Gastrocnemius medialis (tissue), 4 donors: Measurements from ENCODE around the gene IGF1R. TPM values are rescaled to one million over a fixed set of nuclear protein-coding genes. Genes with fewer than 3 reads are reported as not detected.

Experiments
- ATAC-seq, 2 donors: fragments of 150-250 bp; one replicate each; pipeline ENCODE4 v1.9.1; 2016
- DNase-seq, 2 donors: peaks; one replicate each; pipeline ENCODE4 v3.0.0-alpha.2; 2019
- H3K27ac ChIP-seq, 4 donors: fragments of 200-600 bp; sonication (generic); 1 replicate in 1 of 4; 2 replicates in 3 of 4; pipeline ENCODE4 v1.5.1; 2016 to 2018; ENCODE audit warnings: mild to moderate bottlenecking in 2 of 4, moderate library complexity in 1 of 4
- H3K27me3 ChIP-seq, 3 donors: fragments of 200-600 bp; sonication (generic) in 2 of 3; 1 replicate in 1 of 3; 2 replicates in 2 of 3; pipeline versions ENCODE4 v1.5.1 to v1.6.0; 2016 to 2019; ENCODE audit warnings: mild to moderate bottlenecking in 1 of 3, moderate library complexity in 1 of 3
- H3K36me3 ChIP-seq, 2 donors: fragments of 200-600 bp; sonication (generic) in 1 of 2; one replicate each; pipeline ENCODE4 v1.5.1; 2017 to 2018
- H3K4me1 ChIP-seq, 2 donors: fragments of 200-600 bp; sonication (generic) in 1 of 2; one replicate each; pipeline ENCODE4 v1.5.1; 2016 to 2017; ENCODE audit warnings: mild to moderate bottlenecking in 2 of 2
- H3K4me3 ChIP-seq, 4 donors: fragments of 200-600 bp; sonication (generic) in 3 of 4; 1 replicate in 1 of 4; 2 replicates in 3 of 4; pipeline ENCODE4 v1.5.1; 2016 to 2019; ENCODE audit warnings: mild to moderate bottlenecking in 2 of 4
- H3K9me3 ChIP-seq, 3 donors: fragments of 200-600 bp; sonication (generic) in 2 of 3; 1 replicate in 1 of 3; 2 replicates in 2 of 3; pipeline ENCODE4 v1.5.1; 2016 to 2019
- CTCF ChIP-seq, 5 experiments: fragments of 450-650 bp in 3 of 5; fragments of 200-600 bp in 2 of 5; sonication (generic) in 2 of 5; IDR thresholded peaks in 4 of 5; conservative IDR thresholded peaks in 1 of 5; 1 replicate in 4 of 5; 2 replicates in 1 of 5; pipeline ENCODE4 v1.5.1; 2016 to 2019; ENCODE audit warnings: antibody characterized with exemption in 5 of 5, mild to moderate bottlenecking in 3 of 5, moderate library complexity in 3 of 5
- POLR2A ChIP-seq, 2 donors: fragments of 450-650 bp; IDR thresholded peaks; one replicate each; pipeline ENCODE4 v1.6.1; 2017; ENCODE audit warnings: antibody characterized with exemption in 2 of 2, mild to moderate bottlenecking in 2 of 2, moderate library complexity in 2 of 2
- in situ Hi-C, 4 donors: fragments of 200-750 bp; cut with MboI; loops; one replicate each; pipeline versions ENCODE4 v1.15.0 to v1.8.0; 2017; ENCODE audit warnings: low sequenced_read_pairs in 4 of 4
- intact Hi-C: fragments of 100-400 bp; cut with DNase I; formaldehyde crosslinking; loops from one replicate; pipeline ENCODE4 v1.15.1; 2023; ENCODE audit warnings: low total_unique reads
- total RNA-seq, 4 donors: library from RNA; depleted of rRNA; stranded (reverse); fragments of >200 nt; gene quantifications; one replicate each; pipeline versions ENCODE4 v1.1.0 to v1.2.3, GENCODE V29; 2016

Gene IGF1R
- total RNA-seq, 4 donors from 2014 or later = 10.1 to 50.4 (median 12.3) TPM

- no peak for DNase-seq
- no peak overlapping the region for H3K4me3 ChIP-seq
- H3K27me3 ChIP-seq = no peaks in the 10 kb centered on the region
- no peaks in the 10 kb centered on the region for H3K36me3 ChIP-seq
- intact Hi-C loops = no loop called here
- ATAC-seq = no peak
- no peaks in the 10 kb centered on the region for H3K9me3 ChIP-seq
- TF ChIP-seq POLR2A (IDR thresholded peaks at IDR 0.05) (no peak), CTCF (IDR thresholded peaks at IDR 0.05 in 4 of 5, conservative IDR thresholded peaks at IDR 0.05 in 1 of 5) (no peak)
- H3K4me1 ChIP-seq = peaks cover 25 to 29% of the 10 kb centered on the region in 2 donors
- H3K27ac ChIP-seq = no peak overlapping the region
- in situ Hi-C loops = loop anchor here in 1 of 4 donors (25.0 kb wide), 1 partner anchor 110 kb away; no protein-coding TSS in a partner anchor
Measured at GRCh38 chr15:98722209-98722608, 73.9 kb downstream of the IGF1R start.

GRCh38 chr15:98722645-98723044 lies 74.3 kb downstream of the IGF1R start:
- intact Hi-C loops (no loop called here), in situ Hi-C loops (loop anchor here in 1 of 4 donors (25.0 kb wide), 1 partner anchor 110 kb away; no protein-coding TSS in a partner anchor)
- TF ChIP-seq CTCF (IDR thresholded peaks at IDR 0.05 in 4 of 5, conservative IDR thresholded peaks at IDR 0.05 in 1 of 5) = no peak
- no peak for TF ChIP-seq POLR2A (IDR thresholded peaks at IDR 0.05)
- H3K27ac ChIP-seq = no peak overlapping the region
- no peak for DNase-seq
- no peak for ATAC-seq
- no peaks in the 10 kb centered on the region for H3K9me3 ChIP-seq
- H3K36me3 ChIP-seq = no peaks in the 10 kb centered on the region
- no peak overlapping the region for H3K4me3 ChIP-seq
- peaks cover 29 to 33% of the 10 kb centered on the region in 2 donors for H3K4me1 ChIP-seq
- no peaks in the 10 kb centered on the region for H3K27me3 ChIP-seq

- intact Hi-C loops (no loop called here), in situ Hi-C loops (loop anchor here in 1 of 4 donors (25.0 kb wide), 1 partner anchor 111 kb away; no protein-coding TSS in a partner anchor)
- Histone ChIP-seq H3K4me1 (peaks cover 27 to 35% of the 10 kb centered on the region in 2 donors), H3K27me3 (no peaks in the 10 kb centered on the region), H3K4me3 (no peak overlapping the region), H3K36me3 (no peaks in the 10 kb centered on the region), H3K9me3 (no peaks in the 10 kb centered on the region), H3K27ac (no peak overlapping the region)
- no peak for TF ChIP-seq CTCF (IDR thresholded peaks at IDR 0.05 in 4 of 5, conservative IDR thresholded peaks at IDR 0.05 in 1 of 5)
- TF ChIP-seq POLR2A (IDR thresholded peaks at IDR 0.05) = no peak
- no peak for DNase-seq
- ATAC-seq = no peak
Measured at GRCh38 chr15:98723195-98723594, 74.9 kb downstream of the IGF1R start.

- in situ Hi-C loops (loop anchor here in 1 of 4 donors (25.0 kb wide), 1 partner anchor 112 kb away; no protein-coding TSS in a partner anchor), intact Hi-C loops (no loop called here)
- DNase-seq = no peak
- Histone ChIP-seq H3K27me3 (no peaks in the 10 kb centered on the region), H3K27ac (no peak overlapping the region), H3K36me3 (no peaks in the 10 kb centered on the region), H3K9me3 (no peaks in the 10 kb centered on the region), H3K4me1 (peaks cover 25 to 35% of the 10 kb centered on the region in 2 donors), H3K4me3 (no peak overlapping the region)
- ATAC-seq = no peak
- no peak for TF ChIP-seq POLR2A (IDR thresholded peaks at IDR 0.05)
- TF ChIP-seq CTCF (IDR thresholded peaks at IDR 0.05 in 4 of 5, conservative IDR thresholded peaks at IDR 0.05 in 1 of 5) = no peak
Measured at GRCh38 chr15:98724048-98724447, 75.7 kb downstream of the IGF1R start.

GRCh38 chr15:98724494-98724893 lies 76.2 kb downstream of the IGF1R start:
- DNase-seq (no peak), ATAC-seq (no peak)
- in situ Hi-C loops = loop anchor here in 1 of 4 donors (25.0 kb wide), 1 partner anchor 112 kb away; no protein-coding TSS in a partner anchor
- no peaks in the 10 kb centered on the region for H3K9me3 ChIP-seq
- H3K27me3 ChIP-seq = no peaks in the 10 kb centered on the region
- H3K36me3 ChIP-seq = no peaks in the 10 kb centered on the region
- no peak for TF ChIP-seq CTCF (IDR thresholded peaks at IDR 0.05 in 4 of 5, conservative IDR thresholded peaks at IDR 0.05 in 1 of 5)
- TF ChIP-seq POLR2A (IDR thresholded peaks at IDR 0.05) = no peak
- no peak overlapping the region for H3K4me3 ChIP-seq
- H3K4me1 ChIP-seq = peaks cover 25 to 35% of the 10 kb centered on the region in 2 donors
- intact Hi-C loops = no loop called here
- no peak overlapping the region for H3K27ac ChIP-seq
